Measurements from ENCODE around the gene SPEG.

SPEG gene

DNA sequence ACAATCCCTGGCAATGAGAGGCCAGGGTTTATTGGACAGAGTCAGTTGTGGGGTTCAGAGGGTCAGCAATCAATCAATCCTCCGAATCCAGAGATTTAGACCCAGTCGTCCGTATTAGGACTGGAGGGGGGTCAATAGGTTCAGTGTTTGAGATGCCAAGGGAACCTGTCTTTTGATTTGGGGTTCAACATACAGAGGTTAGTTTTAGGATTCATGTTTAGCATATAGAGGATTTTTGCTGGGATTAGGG, 64.3 kb downstream of the SPEG start:
- H3K27me3 Mint-ChIP-seq (ENCODE audit: low read depth, poor library complexity): peaks cover 60% of the 10 kb centered on the region
- peaks cover 73% of the 10 kb centered on the region for H3K4me1 Mint-ChIP-seq
- no peak for DNase-seq
- TF ChIP-seq, protein P1, sequence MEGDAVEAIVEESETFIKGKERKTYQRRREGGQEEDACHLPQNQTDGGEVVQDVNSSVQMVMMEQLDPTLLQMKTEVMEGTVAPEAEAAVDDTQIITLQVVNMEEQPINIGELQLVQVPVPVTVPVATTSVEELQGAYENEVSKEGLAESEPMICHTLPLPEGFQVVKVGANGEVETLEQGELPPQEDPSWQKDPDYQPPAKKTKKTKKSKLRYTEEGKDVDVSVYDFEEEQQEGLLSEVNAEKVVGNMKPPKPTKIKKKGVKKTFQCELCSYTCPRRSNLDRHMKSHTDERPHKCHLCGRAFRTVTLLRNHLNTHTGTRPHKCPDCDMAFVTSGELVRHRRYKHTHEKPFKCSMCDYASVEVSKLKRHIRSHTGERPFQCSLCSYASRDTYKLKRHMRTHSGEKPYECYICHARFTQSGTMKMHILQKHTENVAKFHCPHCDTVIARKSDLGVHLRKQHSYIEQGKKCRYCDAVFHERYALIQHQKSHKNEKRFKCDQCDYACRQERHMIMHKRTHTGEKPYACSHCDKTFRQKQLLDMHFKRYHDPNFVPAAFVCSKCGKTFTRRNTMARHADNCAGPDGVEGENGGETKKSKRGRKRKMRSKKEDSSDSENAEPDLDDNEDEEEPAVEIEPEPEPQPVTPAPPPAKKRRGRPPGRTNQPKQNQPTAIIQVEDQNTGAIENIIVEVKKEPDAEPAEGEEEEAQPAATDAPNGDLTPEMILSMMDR (IDR thresholded peaks at IDR 0.05): no peak
- H3K4me3 Mint-ChIP-seq: peak overlapping the region; percentile 88
- no peaks in the 10 kb centered on the region for H3K9me3 Mint-ChIP-seq
- H3K27ac Mint-ChIP-seq: no peak overlapping the region
- no peaks in the 10 kb centered on the region for H3K36me3 Mint-ChIP-seq (ENCODE audit: low read depth)

DNA sequence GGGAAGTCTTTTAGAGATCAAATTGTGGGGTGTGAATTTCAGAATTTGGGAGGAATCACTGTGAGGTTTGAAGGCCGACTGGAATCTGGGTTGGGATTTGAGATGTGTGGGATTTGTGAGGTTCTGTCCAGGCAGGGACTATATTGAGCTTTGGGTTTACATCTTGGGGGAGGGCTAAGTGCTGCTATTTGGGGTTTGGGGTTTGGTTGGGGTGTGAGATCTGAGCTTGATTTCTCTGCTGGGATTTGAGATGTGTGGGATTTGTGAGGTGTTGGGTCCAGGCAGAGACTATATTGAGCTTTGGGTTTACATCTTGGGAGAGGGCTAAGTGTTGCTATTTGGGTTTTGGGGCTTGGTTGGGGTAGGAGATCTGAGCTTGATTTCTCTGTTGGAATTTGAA, 64.9 kb downstream of the SPEG start:
- no peak overlapping the region for H3K27ac Mint-ChIP-seq
- no peaks in the 10 kb centered on the region for H3K36me3 Mint-ChIP-seq (ENCODE audit: low read depth)
- TF ChIP-seq, protein P1 (IDR thresholded peaks at IDR 0.05): no peak
- peaks cover 56% of the 10 kb centered on the region for H3K27me3 Mint-ChIP-seq (ENCODE audit: low read depth, poor library complexity)
- peak overlapping the region; percentile 88 for H3K4me3 Mint-ChIP-seq
- no peak for DNase-seq
- H3K4me1 Mint-ChIP-seq: peaks cover 73% of the 10 kb centered on the region
- no peaks in the 10 kb centered on the region for H3K9me3 Mint-ChIP-seq

DNA sequence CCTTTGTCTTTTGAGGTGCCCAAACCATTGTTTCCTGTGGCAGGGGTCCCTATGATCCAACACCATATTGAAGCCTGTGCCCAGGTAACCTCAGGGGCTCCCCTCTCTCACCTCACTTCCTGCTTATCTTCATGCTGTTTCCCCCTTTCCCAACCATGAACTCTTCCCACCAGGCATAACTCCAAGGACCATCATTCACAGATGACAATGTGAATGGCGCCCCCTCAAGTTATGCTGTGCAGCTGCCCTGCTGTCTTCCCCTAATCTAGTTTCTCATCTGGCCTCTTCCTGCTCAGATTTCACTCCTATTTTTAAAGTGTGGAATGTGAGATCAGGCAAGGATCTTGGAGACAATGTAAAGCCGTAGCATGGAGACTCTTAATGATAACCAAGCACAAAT, 65.5 kb downstream of the SPEG start:
- H3K36me3 Mint-ChIP-seq (ENCODE audit: low read depth): no peaks in the 10 kb centered on the region
- H3K4me1 Mint-ChIP-seq: peaks cover 68% of the 10 kb centered on the region
- TF ChIP-seq, protein P1 (IDR thresholded peaks at IDR 0.05): no peak
- no peak for DNase-seq
- no peaks in the 10 kb centered on the region for H3K9me3 Mint-ChIP-seq
- H3K27ac Mint-ChIP-seq: no peak overlapping the region
- H3K4me3 Mint-ChIP-seq: peak overlapping the region; percentile 88
- peaks cover 54% of the 10 kb centered on the region for H3K27me3 Mint-ChIP-seq (ENCODE audit: low read depth, poor library complexity)

DNA sequence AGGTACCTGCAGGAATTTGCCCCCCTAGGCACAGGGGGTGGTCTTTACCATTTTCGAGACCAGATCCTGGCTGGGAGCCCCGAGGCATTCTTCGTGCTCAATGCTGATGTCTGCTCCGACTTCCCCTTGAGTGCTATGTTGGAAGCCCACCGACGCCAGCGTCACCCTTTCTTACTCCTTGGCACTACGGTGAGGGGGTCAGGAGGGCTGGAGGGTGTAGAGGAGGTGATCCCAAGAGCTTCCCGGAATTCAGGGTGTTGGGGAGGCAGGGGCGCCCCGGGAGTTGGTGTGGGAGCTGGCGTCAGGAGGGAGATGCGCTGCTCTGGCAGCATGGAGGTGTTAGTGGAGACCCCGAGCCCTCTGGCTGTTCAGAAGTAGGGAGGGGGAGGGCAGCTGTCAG, 67.2 kb downstream of the SPEG start:
- Mint-ChIP-seq H3K36me3 (ENCODE audit: low read depth) (peaks cover 5% of the 10 kb centered on the region), H3K4me3 (no peak overlapping the region), H3K27me3 (ENCODE audit: low read depth, poor library complexity) (peaks cover 43% of the 10 kb centered on the region), H3K4me1 (peaks cover 59% of the 10 kb centered on the region), H3K27ac (no peak overlapping the region), H3K9me3 (no peaks in the 10 kb centered on the region)
- no peak for DNase-seq
- TF ChIP-seq, protein P1 (IDR thresholded peaks at IDR 0.05): no peak

DNA sequence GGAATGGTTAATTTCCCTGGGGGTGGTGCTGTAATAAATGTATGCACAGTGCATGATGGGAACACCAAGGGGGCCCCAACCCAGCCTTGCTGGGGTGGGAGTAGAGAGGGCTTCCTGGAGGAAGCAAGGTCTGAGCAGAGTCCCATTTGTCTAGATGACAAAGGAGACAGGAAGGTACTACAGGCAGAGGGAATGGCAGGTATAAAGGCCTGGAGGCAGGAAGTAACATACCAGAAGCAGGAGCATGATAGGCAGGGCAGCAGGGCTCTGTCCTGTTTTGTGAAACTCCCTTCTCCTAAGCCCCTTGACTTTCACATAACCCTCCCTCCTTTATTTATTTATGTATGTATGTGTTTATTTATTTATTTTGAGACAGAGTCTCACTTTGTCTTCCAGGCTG, 68.0 kb downstream of the SPEG start:
- Mint-ChIP-seq H3K27me3 (ENCODE audit: low read depth, poor library complexity) (peaks cover 38% of the 10 kb centered on the region), H3K4me1 (peaks cover 60% of the 10 kb centered on the region), H3K36me3 (ENCODE audit: low read depth) (peaks cover 5% of the 10 kb centered on the region), H3K27ac (peak overlapping the region; percentile 53), H3K9me3 (no peaks in the 10 kb centered on the region), H3K4me3 (no peak overlapping the region)
- no peak for DNase-seq
- TF ChIP-seq, protein P1 (IDR thresholded peaks at IDR 0.05): no peak

DNA sequence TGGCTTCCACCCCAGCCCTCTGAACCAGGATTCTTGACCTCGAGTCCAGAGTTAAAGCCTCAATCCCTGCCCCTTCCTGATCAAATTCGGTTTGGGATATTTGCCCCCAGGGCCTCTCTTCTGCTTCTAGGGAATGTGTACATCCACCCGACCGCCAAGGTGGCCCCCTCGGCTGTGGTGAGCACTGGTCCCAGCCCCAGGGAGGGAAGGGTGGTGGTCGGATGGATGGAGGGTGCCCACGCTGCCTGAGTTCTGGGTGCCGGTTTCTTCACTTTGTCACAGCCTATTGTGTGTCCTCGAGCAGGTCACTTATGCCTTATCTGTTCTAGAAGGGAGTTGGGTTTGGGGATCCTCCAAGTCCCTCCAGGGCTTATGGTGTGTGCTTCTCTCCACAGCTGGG, 70.9 kb downstream of the SPEG start:
- Mint-ChIP-seq H3K27ac (no peak overlapping the region), H3K36me3 (ENCODE audit: low read depth) (peaks cover 5% of the 10 kb centered on the region), H3K27me3 (ENCODE audit: low read depth, poor library complexity) (peaks cover 40% of the 10 kb centered on the region), H3K9me3 (no peaks in the 10 kb centered on the region), H3K4me1 (peaks cover 52% of the 10 kb centered on the region), H3K4me3 (no peak overlapping the region)
- TF ChIP-seq, protein P1 (IDR thresholded peaks at IDR 0.05): no peak
- no peak for DNase-seq
